ENCODE results near the gene DLG2.

DNA sequence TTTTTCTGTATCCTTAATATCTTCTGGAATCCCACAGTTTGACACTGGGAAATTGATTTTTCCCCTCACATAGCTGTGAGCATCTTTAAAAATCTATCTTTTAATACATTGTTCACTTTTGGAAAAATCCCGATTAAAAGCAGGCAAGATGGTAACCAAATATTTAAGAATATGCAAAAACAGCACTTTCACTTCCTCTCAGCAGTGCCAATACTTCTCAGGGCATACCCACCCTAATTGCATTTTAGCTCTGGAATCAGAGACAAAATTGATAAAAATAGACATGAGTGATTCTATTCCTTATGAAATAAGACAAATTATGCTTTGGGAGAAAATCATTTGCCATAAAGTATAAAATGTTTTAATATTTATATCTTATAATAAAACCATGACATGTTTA is 2172.5 kb downstream of the DLG2 start:
- TF ChIP-seq, protein P1, sequence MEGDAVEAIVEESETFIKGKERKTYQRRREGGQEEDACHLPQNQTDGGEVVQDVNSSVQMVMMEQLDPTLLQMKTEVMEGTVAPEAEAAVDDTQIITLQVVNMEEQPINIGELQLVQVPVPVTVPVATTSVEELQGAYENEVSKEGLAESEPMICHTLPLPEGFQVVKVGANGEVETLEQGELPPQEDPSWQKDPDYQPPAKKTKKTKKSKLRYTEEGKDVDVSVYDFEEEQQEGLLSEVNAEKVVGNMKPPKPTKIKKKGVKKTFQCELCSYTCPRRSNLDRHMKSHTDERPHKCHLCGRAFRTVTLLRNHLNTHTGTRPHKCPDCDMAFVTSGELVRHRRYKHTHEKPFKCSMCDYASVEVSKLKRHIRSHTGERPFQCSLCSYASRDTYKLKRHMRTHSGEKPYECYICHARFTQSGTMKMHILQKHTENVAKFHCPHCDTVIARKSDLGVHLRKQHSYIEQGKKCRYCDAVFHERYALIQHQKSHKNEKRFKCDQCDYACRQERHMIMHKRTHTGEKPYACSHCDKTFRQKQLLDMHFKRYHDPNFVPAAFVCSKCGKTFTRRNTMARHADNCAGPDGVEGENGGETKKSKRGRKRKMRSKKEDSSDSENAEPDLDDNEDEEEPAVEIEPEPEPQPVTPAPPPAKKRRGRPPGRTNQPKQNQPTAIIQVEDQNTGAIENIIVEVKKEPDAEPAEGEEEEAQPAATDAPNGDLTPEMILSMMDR (IDR thresholded peaks at IDR 0.05; ENCODE audit: insufficient read depth, low read depth, low read length), result no peak
- TF ChIP-seq EZH2 (IDR thresholded peaks at IDR 0.05; ENCODE audit: insufficient read depth, low read length), result no peak
